Motor neuron (in vitro differentiated cells): ENCODE results near the gene RICTOR. TPM values are rescaled to one million over a fixed set of nuclear protein-coding genes. Genes with fewer than 3 reads are reported as not detected.
"Not testable (repeated sequence)": the region's sequence is repeated elsewhere in the genome, so short reads cannot be mapped to it uniquely, and the experiment has no call there.

Source experiments
- ATAC-seq, 8 experiments: fragments of 200-7000 bp; cut with Tn5 transposase; replicated peaks in 6 of 8; 2 replicates each; pipeline ENCODE4 v1.8.0; 2021; ENCODE audit warnings: mild to moderate bottlenecking in 8 of 8, moderate library complexity in 8 of 8
- H3K27ac ChIP-seq, 2 donors: fragments of 250-450 bp; sonication (Bioruptor Pico); 2 replicates each; pipeline ENCODE4 v1.9.0; 2021; ENCODE audit warnings: antibody characterized with exemption in 2 of 2, mild to moderate bottlenecking in 2 of 2, moderate library complexity in 1 of 2
- H3K4me1 ChIP-seq, 2 donors: fragments of 250-450 bp; sonication (Bioruptor Pico); replicated peaks in 1 of 2; 2 replicates each; pipeline ENCODE4 v1.6.1; 2021; ENCODE audit warnings: antibody characterized with exemption in 2 of 2, mild to moderate bottlenecking in 2 of 2, moderate library complexity in 1 of 2
- H3K4me3 ChIP-seq, 5 donors: fragments of 250-450 bp; sonication (Bioruptor Pico); 2 replicates each; pipeline ENCODE4 v1.9.0; 2021; ENCODE audit warnings: antibody characterized with exemption in 5 of 5, mild to moderate bottlenecking in 5 of 5, moderate library complexity in 4 of 5
- WGBS, 10 experiments: fragments of 450-650 bp; shearing (Covaris generic); methylation state at CpG; one replicate each; pipeline ENCODE4 v1.0.0; 2022; 5-methylcytosine and 5-hydroxymethylcytosine counted together
- in situ Hi-C, 9 experiments: fragments of 400-800 bp; cut with MboI; loops; one replicate each; pipeline ENCODE4 v1.15.0; 2021; ENCODE audit warnings: low sequenced_read_pairs in 9 of 9, low pct_unique_long_range_greater_than_20kb in 2 of 9; ENCODE audit not compliant: unreplicated experiment in 9 of 9
- total RNA-seq, 8 experiments: library from RNA; unstranded; fragments of 300-600 nt; gene quantifications; 2 replicates each; pipeline versions ENCODE4 v1.2.3 to v1.2.4, GENCODE V29; 2022

Gene RICTOR
- total RNA-seq, 8 experiments from 2014 or later: 12.9 to 36.2 (median 17.7) TPM

DNA sequence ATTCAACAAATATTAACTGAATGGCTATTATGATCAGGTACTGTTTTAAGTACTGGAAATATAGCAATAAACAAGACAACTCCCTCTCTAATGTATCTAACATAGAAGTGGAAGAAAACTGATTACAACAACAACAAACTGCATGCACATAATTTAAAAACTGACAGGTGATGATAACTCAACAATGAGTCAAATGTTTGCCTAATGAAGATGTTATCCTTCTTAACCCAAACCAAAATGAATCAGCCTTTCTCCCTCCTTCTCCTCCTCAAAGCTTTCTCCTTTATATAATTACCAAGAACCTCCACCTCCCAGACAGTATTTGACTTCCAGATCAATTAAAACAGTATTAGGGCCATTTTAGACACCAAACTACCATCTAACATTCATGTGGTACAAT, 49.3 kb downstream of the RICTOR start:
- H3K4me1 ChIP-seq: no peaks in the 10 kb centered on the region
- ATAC-seq: peak in 1 of 8 experiments; percentile 49
- no peak overlapping the region for H3K4me3 ChIP-seq
- in situ Hi-C loops: no loop called here
- H3K27ac ChIP-seq: no peak overlapping the region

DNA sequence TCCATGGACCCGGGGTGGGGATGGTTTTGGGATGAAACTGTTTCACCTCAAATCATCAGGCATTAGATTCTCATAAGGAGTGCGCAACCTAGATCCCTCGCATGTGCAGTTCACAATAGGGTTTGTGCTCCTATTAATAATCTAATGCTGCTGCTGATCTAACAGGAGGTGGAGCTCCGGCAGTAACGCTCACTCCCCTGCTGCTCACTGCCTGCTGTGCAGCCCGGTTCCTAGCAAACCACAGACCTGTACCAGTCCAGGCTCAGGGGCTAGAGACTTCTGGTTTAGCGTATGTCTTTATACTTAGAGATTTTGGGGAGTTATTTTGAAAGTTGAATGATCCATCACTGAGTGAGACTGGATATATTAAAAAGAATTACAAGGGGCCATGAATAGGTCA, 50.2 kb downstream of the RICTOR start:
- no peak overlapping the region for H3K27ac ChIP-seq
- ATAC-seq: peak in 2 of 8 experiments; percentile 36 to 65
- 67 to 94% (median 80%) methylated on average over 2 to 7 of the region's 7 CpGs; no CpG with 5 or more reads in 1 of the 10 experiments for WGBS, 10 experiments
- no peak overlapping the region for H3K4me3 ChIP-seq
- in situ Hi-C loops: no loop called here
- H3K4me1 ChIP-seq: no peaks in the 10 kb centered on the region

DNA sequence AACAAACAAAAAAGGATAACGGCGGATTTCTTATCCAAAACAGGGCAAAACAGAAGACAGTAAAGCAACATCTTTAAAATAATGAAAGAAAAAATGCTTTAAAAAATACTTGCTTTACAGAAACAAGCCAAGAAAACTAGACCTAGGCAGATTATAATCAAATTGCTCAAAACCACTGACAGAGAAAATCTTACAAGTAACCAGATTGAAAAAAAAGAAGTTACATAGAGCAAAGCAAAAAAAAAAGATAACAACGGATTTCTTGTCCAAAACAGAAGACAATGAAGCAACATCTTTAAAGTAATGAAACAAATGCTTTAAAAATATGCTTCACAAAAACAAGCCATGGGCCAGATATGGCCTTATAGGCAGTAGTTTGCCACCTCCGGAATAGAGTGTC, 51.1 kb downstream of the RICTOR start:
- in situ Hi-C loops: no loop called here
- H3K4me3 ChIP-seq: no peak overlapping the region
- H3K4me1 ChIP-seq: no peaks in the 10 kb centered on the region
- 86 to 99% (median 93%) methylated on average over 4 of the region's 4 CpGs; no CpG with 5 or more reads in 1 of the 10 experiments for WGBS, 10 experiments
- no peak overlapping the region for H3K27ac ChIP-seq
- no peak for ATAC-seq

DNA sequence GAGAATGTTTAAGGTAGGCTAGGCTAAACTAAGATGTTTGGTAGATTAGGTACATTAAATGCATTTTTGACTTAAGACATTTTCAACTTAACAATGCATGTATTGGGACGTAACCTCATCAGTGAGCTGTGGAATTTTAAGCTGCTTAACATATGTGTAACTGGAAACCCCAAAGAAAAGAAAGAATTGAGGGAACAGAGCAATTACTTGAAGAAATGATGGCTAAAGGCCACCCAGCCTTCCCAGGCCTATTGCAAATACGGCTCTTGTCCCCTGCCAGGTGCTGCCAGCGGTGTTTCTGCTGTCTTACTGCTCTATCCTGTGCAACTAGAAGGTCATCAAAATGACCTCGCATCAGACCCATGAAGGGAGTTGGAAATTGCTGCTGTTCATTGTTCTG, 52.0 kb downstream of the RICTOR start:
- 80 to 100% (median 94%) methylated on average over 1 to 4 of the region's 4 CpGs; no CpG with 5 or more reads in 2 of the 10 experiments for WGBS, 10 experiments
- in situ Hi-C loops: no loop called here
- H3K27ac ChIP-seq: no peak overlapping the region
- H3K4me3 ChIP-seq: no peak overlapping the region
- H3K4me1 ChIP-seq: no peaks in the 10 kb centered on the region
- no peak for ATAC-seq

DNA sequence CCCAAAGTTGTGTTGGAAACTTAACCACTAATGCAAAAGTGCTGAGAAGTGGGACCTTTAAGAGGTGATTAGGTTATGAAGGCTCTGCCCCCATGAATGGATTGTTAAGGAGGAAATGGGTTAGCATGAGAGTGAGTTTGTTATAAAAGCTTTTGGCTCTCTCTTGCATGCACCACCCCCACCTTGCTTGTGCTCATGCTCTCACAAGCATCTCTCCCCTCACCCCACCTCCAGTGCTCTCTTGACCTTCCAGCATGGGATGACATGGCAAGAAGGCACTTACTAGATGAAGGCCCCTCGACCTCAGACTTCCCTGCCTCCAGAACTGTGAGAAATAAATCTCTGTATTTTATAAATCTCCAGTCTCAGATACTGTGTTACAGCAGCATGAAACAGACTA, 52.8 kb downstream of the RICTOR start:
- in situ Hi-C loops: no loop called here
- no peak overlapping the region for H3K27ac ChIP-seq

DNA sequence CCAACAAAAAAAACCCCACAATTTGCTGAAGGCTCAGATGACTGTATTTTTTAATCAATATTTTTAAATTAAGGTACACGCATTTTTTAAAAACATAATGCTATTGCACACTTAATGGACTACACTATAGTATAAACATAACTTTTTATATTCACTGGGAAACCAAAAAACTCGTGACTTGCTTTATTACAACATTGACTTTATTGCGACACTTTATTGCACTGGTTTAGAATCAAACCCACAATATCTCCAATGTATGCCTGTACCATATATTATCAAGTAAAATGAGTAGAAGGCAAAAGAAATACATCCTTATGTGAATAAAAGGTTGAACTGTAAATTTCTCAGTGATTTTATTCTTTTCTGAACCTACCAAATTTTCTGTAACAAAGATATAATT, 53.7 kb downstream of the RICTOR start:
- Histone ChIP-seq H3K27ac (no peak overlapping the region), H3K4me1 (no peaks in the 10 kb centered on the region), H3K4me3 (no peak overlapping the region)
- 81 to 100% (median 100%) methylated on average over 1 to 3 of the region's 3 CpGs for WGBS, 10 experiments
- no peak for ATAC-seq
- in situ Hi-C loops: no loop called here

More for the DNA sequence above, 52.8 kb downstream of the RICTOR start:
- Histone ChIP-seq H3K4me1 (no peaks in the 10 kb centered on the region), H3K4me3 (no peak overlapping the region)
- WGBS, 10 experiments: 33 to 40% methylated on average over 1 of the region's 1 CpG; no CpG with 5 or more reads in 8 of the 10 experiments
- ATAC-seq: no peak

DNA sequence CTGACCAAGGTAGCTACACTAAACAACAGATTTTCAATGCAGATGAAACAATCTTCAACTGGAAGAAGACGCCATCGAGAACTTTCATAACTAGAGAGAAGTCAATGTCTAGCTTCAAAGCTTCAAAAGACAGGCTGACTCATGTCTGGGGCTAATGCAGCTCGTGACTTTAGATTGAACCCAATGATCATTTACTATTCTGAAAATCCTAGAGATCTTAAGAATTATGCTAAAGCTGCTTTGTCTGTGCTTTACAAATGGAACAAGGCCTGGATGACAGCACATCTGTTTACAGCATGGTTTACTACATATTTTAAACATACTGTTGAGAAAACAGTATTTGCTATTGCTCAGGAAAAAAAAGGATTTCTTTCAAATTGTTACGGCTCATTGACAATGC, 54.9 kb downstream of the RICTOR start:
- H3K27ac ChIP-seq: no peak overlapping the region

DNA sequence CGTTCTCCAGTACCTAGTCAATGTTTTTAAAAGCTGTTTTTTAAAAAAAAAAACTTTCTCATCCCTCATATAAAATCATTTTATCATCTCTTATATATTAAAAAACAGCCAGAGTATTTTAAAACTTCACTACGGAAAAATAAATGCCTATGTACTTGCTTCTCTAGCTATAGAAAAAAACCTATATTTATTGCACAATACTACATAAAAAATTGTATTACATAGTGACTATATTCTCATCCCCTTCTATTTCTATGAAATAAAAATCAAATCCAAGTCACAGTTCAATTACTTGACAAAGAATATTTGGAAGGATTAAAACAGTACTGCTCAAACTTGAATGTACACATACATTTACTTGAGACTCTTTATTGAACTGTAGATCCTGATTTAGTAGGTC, 56.7 kb downstream of the RICTOR start:
- in situ Hi-C loops: no loop called here
- WGBS, 10 experiments: 60 to 100% (median 100%) methylated on average over 1 to 2 of the region's 2 CpGs; no CpG with 5 or more reads in 1 of the 10 experiments
- Histone ChIP-seq H3K27ac (no peak overlapping the region), H3K4me1 (no peaks in the 10 kb centered on the region), H3K4me3 (no peak overlapping the region)
- ATAC-seq: no peak

More for the DNA sequence above, 54.9 kb downstream of the RICTOR start:
- in situ Hi-C loops: no loop called here
- Histone ChIP-seq H3K4me3 (no peak overlapping the region), H3K4me1 (no peaks in the 10 kb centered on the region)
- 30 to 100% (median 75%) methylated on average over 1 to 4 of the region's 4 CpGs for WGBS, 10 experiments
- ATAC-seq: peak in 3 of 8 experiments; percentile 79 to 90 (median 85)

DNA sequence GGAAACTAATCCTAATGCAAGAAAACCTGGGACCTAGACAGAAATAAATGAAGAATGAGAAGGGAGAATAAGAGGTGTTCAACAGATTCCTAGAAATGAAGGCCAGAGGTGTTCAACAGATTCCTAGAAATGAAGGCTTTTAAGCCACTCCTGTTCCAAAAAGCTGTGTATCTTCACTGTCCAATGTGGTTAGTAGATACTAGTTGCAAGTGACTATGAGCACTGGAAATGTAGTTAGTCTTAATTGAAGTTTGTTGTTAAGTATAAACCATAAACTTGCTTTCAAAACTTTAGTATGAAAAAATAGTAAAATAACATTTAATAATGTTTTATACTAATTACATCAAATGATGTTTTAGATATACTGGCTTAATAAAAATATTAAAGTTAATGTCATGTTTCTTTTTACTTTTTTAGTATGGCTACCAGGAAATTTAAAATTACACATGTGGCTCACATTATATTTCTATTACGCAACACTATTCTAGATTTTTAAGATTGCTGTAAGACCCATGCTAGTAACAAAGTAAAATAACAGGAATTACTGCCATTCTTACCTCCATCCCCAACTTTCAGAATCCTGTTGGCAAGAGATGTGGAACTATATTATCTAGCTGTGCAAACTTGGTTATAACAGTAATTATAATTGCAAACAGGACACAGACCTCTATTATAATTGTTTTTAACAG, 57.5 kb downstream of the RICTOR start:
- no peak overlapping the region for H3K4me3 ChIP-seq
- H3K4me1 ChIP-seq: no peaks in the 10 kb centered on the region
- 57 to 100% (median 100%) methylated on average over 1 of the region's 1 CpG; no CpG with 5 or more reads in 3 of the 10 experiments for WGBS, 10 experiments
- in situ Hi-C loops: no loop called here
- no peak overlapping the region for H3K27ac ChIP-seq
- ATAC-seq: no peak

DNA sequence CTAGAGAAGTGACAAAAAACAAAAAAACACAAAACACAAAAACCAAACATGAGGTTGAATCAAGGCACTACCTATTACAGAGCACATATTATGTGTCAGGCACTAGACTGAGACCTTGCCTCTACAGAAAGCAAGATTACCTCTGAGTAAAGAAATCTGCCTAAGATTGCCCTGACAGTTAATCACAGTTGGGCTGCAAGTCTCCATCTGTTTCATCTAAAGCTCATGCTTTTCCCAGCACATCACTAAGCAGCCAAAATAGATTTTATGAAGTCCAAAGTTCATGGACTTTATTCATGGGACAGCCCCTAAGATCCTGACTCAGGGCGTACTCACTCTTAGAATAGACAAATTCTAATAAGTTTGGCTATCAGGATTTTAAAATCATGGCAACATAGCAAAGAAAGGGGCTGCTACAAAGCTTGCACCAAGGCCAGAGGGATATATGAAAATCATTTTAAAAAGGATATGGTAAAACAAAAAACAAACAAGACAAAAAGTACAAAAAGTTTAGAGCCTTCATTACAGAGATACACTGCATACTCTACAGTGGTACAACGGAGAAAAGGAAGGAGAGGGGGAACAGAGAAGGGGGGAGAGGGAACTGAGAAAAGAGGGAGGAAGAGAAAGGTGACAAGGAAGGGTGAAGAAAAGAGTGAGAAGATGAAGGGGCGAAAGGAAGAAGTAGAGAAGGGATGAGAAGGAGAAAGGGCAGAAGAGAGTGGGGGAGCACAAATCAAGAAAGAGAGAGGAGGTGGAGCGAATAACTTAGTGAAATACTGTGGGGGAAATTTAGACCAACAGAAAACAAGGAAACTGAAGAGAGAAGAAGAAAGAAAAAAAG, 58.2 kb downstream of the RICTOR start:
- WGBS, 10 experiments: 39 to 97% (median 80%) methylated on average over 2 to 4 of the region's 4 CpGs; no CpG with 5 or more reads in 1 of the 10 experiments
- H3K4me3 ChIP-seq: no peak overlapping the region
- H3K4me1 ChIP-seq: no peaks in the 10 kb centered on the region
- in situ Hi-C loops: no loop called here
- H3K27ac ChIP-seq: no peak overlapping the region
- ATAC-seq: peak in 4 of 8 experiments; percentile 39 to 74 (median 64)

DNA sequence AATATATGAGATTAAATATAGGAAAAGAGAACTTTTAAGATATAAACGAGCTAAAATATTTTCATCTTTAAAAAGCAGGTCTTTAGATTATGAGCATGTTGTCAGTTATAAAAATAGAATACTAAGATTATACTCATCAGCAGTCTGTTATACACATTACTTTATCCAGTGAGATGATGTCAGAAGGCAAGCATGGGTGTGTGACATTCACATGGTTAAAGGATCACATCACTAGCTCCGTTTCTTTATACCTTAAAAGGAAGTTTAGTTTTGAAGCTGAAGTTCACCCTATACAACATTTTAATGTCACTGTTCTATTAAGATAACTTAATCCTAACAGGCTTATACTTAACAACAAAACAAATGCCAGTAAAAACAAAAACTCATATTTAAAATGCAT, 59.6 kb downstream of the RICTOR start:
- H3K4me3 ChIP-seq: no peak overlapping the region
- H3K4me1 ChIP-seq: no peaks in the 10 kb centered on the region
- in situ Hi-C loops: no loop called here
- 0 to 100% (median 79%) methylated on average over 1 to 2 of the region's 2 CpGs; no CpG with 5 or more reads in 1 of the 10 experiments for WGBS, 10 experiments
- peak in 4 of 8 experiments; percentile 50 to 78 (median 54) for ATAC-seq
- H3K27ac ChIP-seq: no peak overlapping the region

DNA sequence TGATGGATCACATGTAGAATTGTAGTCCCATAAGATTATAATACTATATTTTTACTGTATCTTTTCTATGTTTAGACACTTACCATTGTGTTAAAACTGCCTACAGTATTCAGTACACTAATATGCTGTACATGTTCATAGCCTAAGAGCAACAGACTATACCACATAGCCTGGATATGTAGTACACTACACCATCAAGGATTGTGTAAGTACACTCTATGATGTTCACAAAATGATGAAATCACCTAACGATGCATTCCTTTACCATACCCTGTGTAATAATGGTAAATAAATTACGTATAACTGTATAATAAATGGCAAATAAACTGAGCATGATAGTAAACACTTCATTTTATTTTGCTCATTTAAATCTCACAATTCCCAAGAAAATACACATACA, 60.3 kb downstream of the RICTOR start:
- H3K27ac ChIP-seq: no peak overlapping the region
- ATAC-seq: peak in 1 of 8 experiments; percentile 47
- WGBS, 10 experiments: 64 to 100% (median 96%) methylated on average over 1 to 2 of the region's 2 CpGs; no CpG with 5 or more reads in 3 of the 10 experiments
- in situ Hi-C loops: no loop called here
- H3K4me1 ChIP-seq: no peaks in the 10 kb centered on the region
- H3K4me3 ChIP-seq: no peak overlapping the region

DNA sequence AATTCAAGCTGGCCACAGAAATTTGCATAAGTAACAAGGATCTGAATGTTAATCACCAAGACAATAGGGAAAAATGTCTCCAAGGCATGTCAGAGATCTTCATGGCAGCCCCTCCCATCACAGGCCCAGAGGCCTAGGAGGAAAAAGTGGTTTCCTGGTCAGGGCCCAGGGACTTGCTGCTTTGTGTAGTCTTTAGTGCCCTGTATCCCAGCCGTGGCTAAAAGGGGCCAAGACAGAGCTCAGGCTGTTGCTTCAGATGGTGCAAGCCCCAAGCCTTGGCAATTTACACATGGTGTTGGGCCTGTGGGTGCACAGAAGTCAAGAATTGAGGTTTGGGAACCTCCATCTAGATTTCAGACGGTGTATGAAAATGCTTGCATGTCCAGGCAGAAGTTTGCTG, 63.2 kb downstream of the RICTOR start:
- H3K4me3 ChIP-seq, ATAC-seq, in situ Hi-C loops, H3K27ac ChIP-seq, H3K4me1 ChIP-seq: not testable (repeated sequence)
- WGBS, 10 experiments: 100% methylated on average over 1 to 2 of the region's 2 CpGs; no CpG with 5 or more reads in 6 of the 10 experiments
